K562 (cell line): ENCODE data around the gene YOD1. TPM values are rescaled to one million over a fixed set of nuclear protein-coding genes. Genes with fewer than 3 reads are reported as not detected.

Source experiments
- AFF1 ChIP-seq, 2 experiments: fragments of 450-650 bp; IDR thresholded peaks; 2 replicates each; pipeline ENCODE4 v1.6.1; 2018; ENCODE audit warnings: mild to moderate bottlenecking in 2 of 2, low read depth in 1 of 2; ENCODE audit not compliant: partially characterized antibody in 2 of 2
- BMI1 ChIP-seq: fragments of 150-350 bp; IDR thresholded peaks from 2 replicates; pipeline ENCODE4 v1.6.1; 2014; ENCODE audit warnings: low read length
- CHCHD3 ChIP-seq: fragments of 250-450 bp; sonication (Bioruptor Pico); IDR thresholded peaks from 2 replicates; pipeline ENCODE4 v2.1.2; 2022; ENCODE audit warnings: mild to moderate bottlenecking
- CTCF ChIP-seq, 3 experiments: IDR thresholded peaks in 2 of 3; conservative IDR thresholded peaks in 1 of 3; 2 replicates each; pipeline ENCODE4 v1.5.1; 2011 to 2012; ENCODE audit warnings: low read length in 3 of 3, mild to moderate bottlenecking in 3 of 3, control low read depth in 2 of 3, improper control_type of control experiment in 1 of 3, inconsistent platforms in 1 of 3, low read depth in 1 of 3, mixed read lengths in 1 of 3, moderate library complexity in 1 of 3; ENCODE audit not compliant: insufficient read depth in 2 of 3
- ETS2 ChIP-seq: IDR thresholded peaks from 2 replicates; pipeline ENCODE4 v1.6.1; 2016; ENCODE audit warnings: borderline replicate concordance, missing genetic modification characterization, mild to moderate bottlenecking, moderate library complexity, missing compliant biosample characterization; ENCODE audit not compliant: poor library complexity, severe bottlenecking
- FOXM1 ChIP-seq, 2 experiments: fragments of 450-650 bp in 1 of 2; sonication (generic) in 1 of 2; formaldehyde crosslinking in 1 of 2; IDR thresholded peaks; 2 replicates each; pipeline versions ENCODE4 v1.6.1 to v1.9.0; 2017 to 2022; ENCODE audit warnings: low read depth in 2 of 2, mild to moderate bottlenecking in 2 of 2, missing genetic modification reagents in 1 of 2, moderate library complexity in 1 of 2
- MAFK ChIP-seq: IDR thresholded peaks from 2 replicates; pipeline ENCODE4 v1.6.1; 2011; ENCODE audit warnings: low read length, improper control_type of control experiment
- MAZ ChIP-seq, 2 experiments: fragments of 450-650 bp in 1 of 2; sonication (generic) in 1 of 2; formaldehyde crosslinking; IDR thresholded peaks in 1 of 2; conservative IDR thresholded peaks in 1 of 2; 2 replicates each; pipeline versions ENCODE4 v1.4.0 to v1.5.0; 2020; ENCODE audit warnings: mild to moderate bottlenecking in 1 of 2, missing genetic modification reagents in 1 of 2
- NCOA1 ChIP-seq: fragments of 450-650 bp; IDR thresholded peaks from 2 replicates; pipeline ENCODE4 v1.6.1; 2016; ENCODE audit warnings: low read depth
- NCOR1 ChIP-seq: fragments of 450-650 bp; IDR thresholded peaks from 2 replicates; pipeline ENCODE4 v1.6.1; 2016; ENCODE audit warnings: mild to moderate bottlenecking, moderate library complexity
- SREBF1 ChIP-seq: fragments of 150-350 bp; IDR thresholded peaks from 2 replicates; pipeline ENCODE4 v1.6.1; 2014; ENCODE audit warnings: antibody characterized with exemption, low read depth, low read length, borderline replicate concordance
- ZC3H8 ChIP-seq: fragments of 450-650 bp; IDR thresholded peaks from 2 replicates; pipeline ENCODE4 v1.6.1; 2017
- ZNF263 ChIP-seq: sonication (generic); formaldehyde crosslinking; IDR thresholded peaks from 2 replicates; pipeline ENCODE4 v1.8.0; 2022; ENCODE audit warnings: mild to moderate bottlenecking, missing genetic modification reagents, borderline replicate concordance
- polyA plus RNA-seq, 8 experiments: library from polyadenylated mRNA; depleted of rRNA in 4 of 8; stranded (reverse) in 5 of 8; unstranded in 3 of 8; fragments of >200 nt; fragmentation: Nextera tagmentation in 2 of 8; fragmentation: Illumina TruSeq in 1 of 8; extraction: Ambion mirVana in 2 of 8; extraction: Trizol in 1 of 8; gene quantifications; 2 replicates each; pipeline versions ENCODE4 v1.2.1 to v1.2.3, GENCODE V29; 2011 to 2014; ENCODE audit warnings: inconsistent platforms in 1 of 8, missing spikeins in 1 of 8
- total RNA-seq, 7 experiments: library from RNA; depleted of rRNA in 6 of 7; stranded (reverse); fragments of >200 nt in 6 of 7; fragmentation: Illumina TruSeq in 2 of 7; extraction: Trizol in 2 of 7; gene quantifications; 2 replicates each; pipeline versions ENCODE4 v1.2.1 to v1.2.3, GENCODE V29; 2011 to 2021; ENCODE audit warnings: low replicate concordance in 1 of 7
- TF ChIP-seq, protein P1 (sequence below), 2 experiments: fragments of 150-350 bp in 1 of 2; IDR thresholded peaks; 2 replicates each; pipeline ENCODE4 v1.6.1; 2012 to 2016; ENCODE audit warnings: low read depth in 2 of 2, low read length in 2 of 2, mild to moderate bottlenecking in 1 of 2, moderate library complexity in 1 of 2
- TF ChIP-seq, protein P2 (sequence below): fragments of 250-450 bp; sonication (Bioruptor Pico); IDR thresholded peaks from 2 replicates; pipeline ENCODE4 v1.9.0; 2021; ENCODE audit warnings: mild to moderate bottlenecking

The YOD1 gene
- total and polyA plus RNA-seq, 9 of the 15 experiments (the other 6 are each of a cell fraction or from before 2014, with no cell fraction given), result 18.2 to 78.1 (median 46.9) TPM

DNA sequence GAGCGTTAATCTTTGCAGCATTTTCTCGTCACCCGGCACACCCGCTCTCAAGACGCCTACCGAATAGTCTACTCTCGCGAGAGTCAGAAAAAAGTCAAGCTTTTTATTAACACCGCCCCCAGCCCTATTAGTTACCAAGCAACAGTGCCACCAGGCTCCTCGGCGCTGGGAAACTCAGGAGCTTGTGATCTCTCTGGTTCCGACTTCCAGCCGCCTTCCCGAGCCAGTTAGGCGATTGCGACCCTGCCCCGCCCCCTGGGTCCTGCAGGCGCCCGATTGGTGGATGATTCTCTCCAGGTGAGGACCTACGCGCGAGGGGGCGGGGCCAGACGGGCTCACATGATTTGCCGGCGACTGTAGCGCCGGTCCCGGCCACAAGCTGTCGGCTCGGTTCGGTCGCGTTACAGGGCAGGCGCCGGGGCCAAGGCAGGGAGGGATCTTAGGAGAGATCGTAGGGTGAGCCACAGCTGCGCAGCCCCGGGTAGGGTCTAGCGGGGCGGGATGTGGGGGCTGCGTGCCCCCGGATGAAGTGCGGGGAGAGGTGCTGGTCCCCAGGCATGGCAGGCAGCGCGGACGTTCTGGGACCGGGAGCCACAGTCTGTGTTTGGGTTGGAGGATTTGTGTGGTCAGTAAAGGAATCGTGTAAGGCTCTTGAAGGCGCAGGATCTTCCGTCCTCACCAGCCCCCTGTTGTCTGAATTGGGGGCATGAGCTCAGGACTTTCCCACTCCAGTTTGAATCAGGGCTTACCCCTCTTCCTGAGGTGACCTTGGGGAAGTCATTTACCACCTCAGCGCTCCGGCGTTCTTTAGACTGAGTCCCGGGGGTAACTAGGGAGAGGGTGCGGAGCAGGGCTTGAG lies 2.1 kb upstream of the YOD1 start, which contains the start of gene PFKFB2 (continued):
- TF ChIP-seq NCOA1 (peak; percentile 56; the same call in 1 of the 2 replicates), CHCHD3 (no peak), BMI1 (no peak), ETS2 (no peak), MAFK (no peak), ZNF263 (CRISPR knock-in tag) (no peak), ZC3H8 (no peak), FOXM1 (IDR thresholded peaks at IDR 0.05; ENCODE audit: low read depth) (no peak; the same call in 1 of the 2 replicates), FOXM1 (CRISPR knock-in tag; IDR thresholded peaks at IDR 0.05; ENCODE audit: low read depth) (0 out of 2 replicates have a peak, but pooled peaks have one; percentile 78), AFF1 (IDR thresholded peaks at IDR 0.05; ENCODE audit: low read depth in 1 of 2, partially characterized antibody in 2 of 2) (peak in 1 of 2 experiments; percentile 54), SREBF1 (peak; percentile 22; the same call in 1 of the 2 replicates), MAZ (CRISPR knock-in tag; conservative IDR thresholded peaks at IDR 0.05 in 1 of 2, IDR thresholded peaks at IDR 0.05 in 1 of 2) (peak in 1 of 2 experiments; percentile 81), CTCF (IDR thresholded peaks at IDR 0.05 in 2 of 3, conservative IDR thresholded peaks at IDR 0.05 in 1 of 3; ENCODE audit: insufficient read depth in 2 of 3, low read depth in 1 of 3, low read length in 3 of 3) (peak in 2 of 3 experiments; percentile 11 to 33; a peak in 2 of 6 replicates), NCOR1 (no peak)
- TF ChIP-seq, protein P1, sequence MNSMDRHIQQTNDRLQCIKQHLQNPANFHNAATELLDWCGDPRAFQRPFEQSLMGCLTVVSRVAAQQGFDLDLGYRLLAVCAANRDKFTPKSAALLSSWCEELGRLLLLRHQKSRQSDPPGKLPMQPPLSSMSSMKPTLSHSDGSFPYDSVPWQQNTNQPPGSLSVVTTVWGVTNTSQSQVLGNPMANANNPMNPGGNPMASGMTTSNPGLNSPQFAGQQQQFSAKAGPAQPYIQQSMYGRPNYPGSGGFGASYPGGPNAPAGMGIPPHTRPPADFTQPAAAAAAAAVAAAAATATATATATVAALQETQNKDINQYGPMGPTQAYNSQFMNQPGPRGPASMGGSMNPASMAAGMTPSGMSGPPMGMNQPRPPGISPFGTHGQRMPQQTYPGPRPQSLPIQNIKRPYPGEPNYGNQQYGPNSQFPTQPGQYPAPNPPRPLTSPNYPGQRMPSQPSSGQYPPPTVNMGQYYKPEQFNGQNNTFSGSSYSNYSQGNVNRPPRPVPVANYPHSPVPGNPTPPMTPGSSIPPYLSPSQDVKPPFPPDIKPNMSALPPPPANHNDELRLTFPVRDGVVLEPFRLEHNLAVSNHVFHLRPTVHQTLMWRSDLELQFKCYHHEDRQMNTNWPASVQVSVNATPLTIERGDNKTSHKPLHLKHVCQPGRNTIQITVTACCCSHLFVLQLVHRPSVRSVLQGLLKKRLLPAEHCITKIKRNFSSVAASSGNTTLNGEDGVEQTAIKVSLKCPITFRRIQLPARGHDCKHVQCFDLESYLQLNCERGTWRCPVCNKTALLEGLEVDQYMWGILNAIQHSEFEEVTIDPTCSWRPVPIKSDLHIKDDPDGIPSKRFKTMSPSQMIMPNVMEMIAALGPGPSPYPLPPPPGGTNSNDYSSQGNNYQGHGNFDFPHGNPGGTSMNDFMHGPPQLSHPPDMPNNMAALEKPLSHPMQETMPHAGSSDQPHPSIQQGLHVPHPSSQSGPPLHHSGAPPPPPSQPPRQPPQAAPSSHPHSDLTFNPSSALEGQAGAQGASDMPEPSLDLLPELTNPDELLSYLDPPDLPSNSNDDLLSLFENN (IDR thresholded peaks at IDR 0.05; ENCODE audit: low read depth in 2 of 2, low read length in 2 of 2), result peak in 1 of 2 experiments; percentile 74; a peak in 2 of 4 replicates
- TF ChIP-seq, protein P2, sequence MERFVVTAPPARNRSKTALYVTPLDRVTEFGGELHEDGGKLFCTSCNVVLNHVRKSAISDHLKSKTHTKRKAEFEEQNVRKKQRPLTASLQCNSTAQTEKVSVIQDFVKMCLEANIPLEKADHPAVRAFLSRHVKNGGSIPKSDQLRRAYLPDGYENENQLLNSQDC (CRISPR knock-in tag), result 0 out of 2 replicates have a peak, but pooled peaks have one; percentile 24
